GM21367 (cell line): ENCODE data around the gene NLRC5.

Experiments used
- ATAC-seq: cut with Tn5 transposase; IDR thresholded peaks from one replicate; pipeline ENCODE4 v1.9.1; 2021; ENCODE audit not compliant: unreplicated experiment

The NLRC5 gene

DNA sequence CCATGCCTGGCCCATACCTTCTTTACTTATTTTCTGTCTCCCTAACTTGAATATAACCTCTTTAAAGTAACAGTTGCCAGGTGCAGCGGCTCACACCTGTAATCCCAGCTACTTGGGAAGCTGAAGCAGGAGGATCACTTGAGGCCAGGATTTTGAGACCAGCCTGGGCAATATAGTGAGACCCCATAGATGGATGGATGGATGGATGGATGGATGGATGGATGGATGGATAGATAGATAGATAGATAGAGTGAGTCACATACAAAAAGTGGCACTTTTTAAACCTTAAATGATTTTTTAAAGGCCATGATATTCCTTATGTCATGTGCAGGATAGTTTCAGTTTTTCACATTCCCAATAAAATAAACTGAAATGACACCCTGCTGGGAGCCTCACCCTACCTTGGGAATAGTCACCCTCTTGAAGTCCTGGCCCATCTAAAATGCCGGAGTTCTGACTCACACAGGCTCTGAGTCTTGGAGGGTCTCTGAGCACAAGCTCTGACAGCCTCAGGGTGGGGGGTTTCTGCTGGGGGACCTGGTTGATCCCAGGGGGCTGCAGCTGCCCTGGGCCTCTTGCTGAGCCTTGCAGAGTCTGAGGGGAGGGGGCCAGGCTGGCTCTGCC is 129.2 kb downstream of the NLRC5 start:
- ATAC-seq = no peak

DNA sequence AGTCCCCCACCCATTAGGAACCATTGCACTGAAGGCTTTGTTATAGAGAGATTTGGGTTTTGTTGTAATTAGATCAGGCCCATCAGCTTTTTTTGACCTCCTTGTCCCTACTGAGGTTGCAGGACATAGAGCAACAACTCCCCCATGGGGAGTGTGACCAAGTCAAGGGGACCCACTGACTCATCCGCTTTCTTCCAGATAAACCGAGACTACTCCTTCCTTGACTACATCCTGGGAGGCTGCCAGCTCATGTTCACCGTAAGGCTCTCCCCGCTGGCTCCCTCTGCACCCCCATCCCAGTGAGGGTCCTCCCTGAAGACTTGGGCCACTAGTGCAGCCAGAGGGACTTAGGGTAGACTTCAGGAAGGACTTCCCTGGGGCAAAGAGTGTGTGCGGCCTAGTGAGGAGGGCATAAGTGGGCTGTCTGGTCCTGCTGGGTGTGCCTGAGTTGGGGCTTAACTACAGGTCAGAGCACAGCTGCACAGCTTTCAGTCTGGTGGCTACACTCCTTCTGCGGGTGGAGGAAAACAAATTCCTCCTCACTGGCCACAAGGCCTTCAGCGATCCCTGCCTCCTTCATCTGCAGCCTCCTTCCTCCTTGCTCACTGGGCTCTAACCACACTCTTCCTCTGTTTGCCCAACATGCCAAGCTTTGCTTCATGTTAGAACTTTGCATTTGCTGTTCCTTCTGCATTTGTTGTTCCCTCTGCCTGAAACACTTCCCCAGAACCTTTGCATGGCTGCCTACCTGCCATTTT is 134.0 kb downstream of the NLRC5 start:
- ATAC-seq = no peak

GRCh38 chr16:57123974-57124674 is 134.8 kb downstream of the NLRC5 start:
- no peak for ATAC-seq

DNA sequence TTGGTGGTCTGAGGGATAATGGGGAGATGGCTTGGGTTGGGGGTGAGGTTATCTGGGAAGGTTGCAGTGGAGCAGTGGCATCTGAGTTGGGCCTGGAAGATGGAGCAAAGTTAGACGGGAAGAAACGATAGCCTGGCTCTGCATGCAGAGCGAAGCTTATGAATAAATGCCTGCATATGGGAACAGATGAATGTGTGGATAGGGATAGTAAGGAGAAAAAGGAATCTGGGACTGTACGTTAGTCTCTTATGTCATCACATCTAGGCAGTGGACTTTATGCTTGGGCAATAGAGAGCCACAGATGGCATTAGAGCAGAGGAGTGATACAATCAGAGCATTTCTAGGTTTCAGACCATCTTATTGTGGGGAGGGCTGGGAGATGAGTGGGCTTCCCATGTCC is 136.0 kb downstream of the NLRC5 start:
- ATAC-seq = no peak

DNA sequence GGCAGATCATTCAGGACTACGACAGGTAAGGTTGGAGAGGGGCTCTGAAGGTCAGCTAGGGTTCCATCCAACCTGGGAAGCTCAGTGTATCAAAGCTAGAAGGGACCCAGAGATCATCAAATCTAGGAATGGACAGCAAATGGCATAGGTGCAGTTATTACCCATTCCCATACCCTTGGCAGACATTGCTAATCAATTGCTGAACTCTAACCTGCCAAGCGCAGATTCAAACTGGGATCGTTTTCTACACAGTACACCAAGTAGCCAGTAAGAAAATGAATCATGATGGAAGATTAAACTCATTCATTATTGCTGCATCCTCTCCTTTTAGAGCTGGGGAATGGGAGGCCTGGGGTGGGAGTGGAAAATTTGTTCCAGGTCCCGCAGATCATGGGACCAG is 136.6 kb downstream of the NLRC5 start:
- ATAC-seq = no peak

GRCh38 chr16:57126411-57126810 is 137.1 kb downstream of the NLRC5 start:
- no peak for ATAC-seq

DNA sequence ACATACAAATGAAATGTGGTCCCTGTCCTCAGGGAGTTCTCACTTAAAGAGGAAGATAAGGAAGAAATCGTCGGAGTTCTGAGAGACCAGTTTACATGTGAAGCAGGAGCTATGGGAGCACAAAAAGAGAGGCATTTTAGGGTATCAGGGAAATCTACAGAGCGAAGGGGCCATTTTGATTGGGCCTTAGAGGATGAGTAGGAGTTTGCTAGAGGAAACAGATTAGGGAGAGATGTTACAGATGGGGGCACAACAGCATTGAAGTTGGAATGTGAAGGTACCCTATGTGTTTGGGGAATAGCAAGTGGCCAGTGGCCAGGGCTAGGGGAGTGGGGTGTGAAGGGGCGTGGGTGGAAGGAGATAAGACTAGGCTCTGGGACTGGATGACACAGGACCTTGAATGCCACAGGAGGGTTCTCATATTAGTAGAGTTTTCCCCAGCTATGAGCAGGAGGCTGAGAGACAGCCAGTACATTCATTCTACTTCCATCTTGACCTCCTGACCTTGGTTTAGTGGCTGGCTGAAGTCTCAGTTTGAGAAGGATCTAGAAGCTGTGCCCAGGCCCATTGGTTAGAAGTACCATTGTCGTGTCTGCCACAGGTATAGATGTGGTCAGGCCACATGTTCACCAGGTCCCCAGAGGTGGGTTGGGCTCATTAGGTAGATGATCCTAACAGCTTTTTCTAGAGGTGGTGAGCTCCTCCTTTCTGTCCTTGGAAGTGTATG is 137.8 kb downstream of the NLRC5 start:
- no peak for ATAC-seq

DNA sequence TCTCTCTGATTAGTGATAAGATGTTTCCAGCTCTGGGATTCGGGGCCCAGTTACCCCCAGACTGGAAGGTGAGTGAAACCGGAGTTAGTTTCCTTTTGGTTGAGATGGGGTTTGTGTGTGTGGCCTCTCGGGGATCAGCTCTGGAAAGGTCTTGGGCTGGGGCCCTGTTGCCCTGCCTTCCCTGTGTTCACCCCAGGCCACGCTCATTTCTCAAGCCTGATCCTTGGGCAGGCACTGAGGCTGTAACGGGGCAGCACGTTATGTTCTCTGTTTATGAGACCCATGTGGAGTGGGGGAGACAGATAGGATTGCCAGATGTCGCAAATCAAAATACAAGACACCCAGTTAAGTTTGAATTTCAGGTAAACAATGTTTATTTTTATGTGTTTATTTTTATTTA is 138.5 kb downstream of the NLRC5 start:
- ATAC-seq = no peak

GRCh38 chr16:57128771-57129389 is 139.5 kb downstream of the NLRC5 start:
- ATAC-seq = no peak

DNA sequence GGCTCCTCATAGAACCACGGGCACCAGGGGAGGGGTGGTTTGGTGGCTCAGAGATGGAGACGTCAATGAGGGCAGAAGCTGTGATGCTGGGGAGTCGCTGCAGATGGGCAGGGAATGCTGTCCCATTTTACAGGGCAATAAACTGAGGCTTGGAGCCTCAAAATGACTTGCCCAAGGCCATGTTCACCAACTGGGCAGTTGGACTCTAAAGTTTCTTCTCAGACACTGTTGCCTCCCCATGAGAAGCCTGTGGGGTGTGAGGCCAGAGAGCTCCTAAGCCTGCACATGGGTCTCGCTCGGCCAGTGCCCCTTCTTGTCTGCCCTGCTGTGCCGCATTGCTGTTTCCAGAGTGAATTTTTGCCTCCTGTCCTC is 141.6 kb downstream of the NLRC5 start:
- no peak for ATAC-seq

GRCh38 chr16:57131351-57131970 is 142.1 kb downstream of the NLRC5 start:
- no peak for ATAC-seq

DNA sequence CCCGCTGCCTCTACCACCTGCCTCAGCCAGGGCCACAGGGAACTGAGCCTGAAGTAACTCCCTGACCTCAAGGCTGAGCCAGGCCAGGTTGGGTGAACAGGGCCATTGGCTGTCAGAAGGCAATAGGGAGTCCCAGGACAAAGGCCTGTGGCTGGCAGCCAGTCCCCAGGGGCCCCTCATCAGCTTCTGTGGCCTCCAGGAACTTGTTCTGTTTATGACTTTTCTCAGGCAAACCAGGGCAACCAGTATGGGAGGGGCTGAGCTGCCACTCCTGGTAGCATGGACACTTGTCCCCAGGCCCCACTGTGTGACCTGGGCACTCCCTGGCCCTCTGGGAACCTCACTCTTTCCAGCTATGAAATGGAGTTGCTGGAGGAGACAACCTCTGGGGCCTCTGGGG is 143.1 kb downstream of the NLRC5 start:
- no peak for ATAC-seq

- no peak for ATAC-seq
Observed at GRCh38 chr16:57133031-57133430, 143.7 kb downstream of the NLRC5 start.
